HG02970 (cell line): ENCODE results near the gene P2RX1.

Experiments
- ATAC-seq: cut with Tn5 transposase; IDR thresholded peaks from one replicate; pipeline ENCODE4 v1.9.1; 2021; ENCODE audit warnings: mild to moderate bottlenecking, moderate library complexity, moderate number of reproducible peaks; ENCODE audit not compliant: unreplicated experiment, low FRiP score

Gene P2RX1

DNA sequence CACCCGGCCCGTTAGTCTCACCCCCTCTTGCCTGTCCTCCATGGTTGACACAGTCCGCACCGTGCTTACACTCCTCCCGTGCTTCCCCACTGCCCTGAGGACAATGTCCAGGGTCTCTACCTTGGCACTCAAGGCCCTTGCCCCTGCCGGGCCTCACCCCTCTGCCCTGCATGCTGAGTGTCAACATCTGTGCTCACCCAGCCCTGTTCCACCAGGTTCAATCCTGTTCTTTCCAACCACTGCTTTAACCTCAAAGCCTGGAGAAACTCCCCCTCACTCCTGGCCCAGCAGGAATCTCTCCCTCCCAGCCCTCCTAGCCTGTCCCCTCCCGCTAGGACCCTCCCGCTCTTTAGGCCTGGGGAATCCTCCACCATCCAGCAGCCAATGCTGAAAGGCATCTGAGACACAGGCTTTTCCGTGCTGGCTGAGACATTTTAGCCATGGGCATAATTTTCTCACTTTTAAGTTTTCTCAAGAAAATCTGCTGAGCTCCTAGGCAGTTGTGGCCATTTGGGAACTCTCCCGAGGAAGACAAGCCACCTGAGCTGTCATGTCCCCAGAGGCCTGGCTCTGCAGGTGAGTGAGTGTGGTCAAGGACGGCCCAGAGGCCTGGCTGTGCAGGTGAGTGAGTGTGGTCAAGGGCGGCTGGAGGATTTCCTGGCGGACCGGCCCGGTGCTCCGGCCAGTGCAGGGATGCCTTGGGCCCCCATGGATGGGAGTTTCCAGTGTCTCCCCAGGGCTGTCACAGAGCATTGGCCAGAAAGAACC, 10.8 kb upstream of the P2RX1 start:
- no peak for ATAC-seq

- no peak for ATAC-seq
These were observed 9.6 kb upstream of the P2RX1 start for GRCh38 chr17:3925684-3926485.

DNA sequence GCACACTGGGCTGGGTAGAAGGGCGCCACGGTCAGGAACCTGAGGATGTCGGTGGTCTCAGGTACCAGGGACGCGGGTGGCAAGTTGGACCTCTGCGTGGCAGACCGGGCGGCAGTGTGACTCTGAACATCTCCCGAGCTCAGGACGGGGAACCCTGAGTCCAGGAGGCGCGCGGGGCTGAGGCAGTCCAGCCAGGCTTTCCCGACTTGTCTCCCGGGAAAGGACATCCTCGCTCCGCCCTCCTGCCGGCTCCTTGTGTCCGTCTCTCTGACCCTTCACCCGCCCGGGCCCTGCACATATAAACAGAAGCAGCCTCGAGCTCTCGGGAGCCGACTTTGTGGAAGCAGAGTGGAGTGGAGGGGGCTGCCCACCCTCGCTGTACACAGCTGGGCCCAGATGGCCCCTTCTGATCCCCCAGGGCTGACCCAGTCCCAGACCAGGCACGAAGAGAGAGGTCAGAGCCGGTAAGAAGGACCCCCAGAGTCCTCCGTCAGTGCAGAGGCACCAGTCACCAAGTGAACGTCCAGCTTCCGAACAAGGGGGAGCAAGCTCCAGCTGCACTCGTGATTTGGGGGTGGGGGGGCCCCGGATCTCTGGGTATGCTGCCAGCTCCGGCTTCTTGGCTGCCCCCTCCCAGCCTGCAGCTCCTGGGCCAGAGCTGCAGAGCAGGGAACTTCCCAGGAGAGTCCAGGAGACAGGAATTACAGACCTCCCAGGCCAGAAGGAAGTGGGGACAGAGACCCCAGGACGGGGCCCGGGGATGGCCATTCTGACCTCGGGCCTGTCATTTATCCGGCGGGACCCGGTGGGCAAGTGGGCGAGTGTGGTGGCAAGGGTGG, 8.5 kb upstream of the P2RX1 start:
- ATAC-seq: no peak

- no peak for ATAC-seq
These were observed 7.4 kb upstream of the P2RX1 start for GRCh38 chr17:3923466-3924190.

- ATAC-seq: no peak
These were observed 6.5 kb upstream of the P2RX1 start for GRCh38 chr17:3922765-3923164.

DNA sequence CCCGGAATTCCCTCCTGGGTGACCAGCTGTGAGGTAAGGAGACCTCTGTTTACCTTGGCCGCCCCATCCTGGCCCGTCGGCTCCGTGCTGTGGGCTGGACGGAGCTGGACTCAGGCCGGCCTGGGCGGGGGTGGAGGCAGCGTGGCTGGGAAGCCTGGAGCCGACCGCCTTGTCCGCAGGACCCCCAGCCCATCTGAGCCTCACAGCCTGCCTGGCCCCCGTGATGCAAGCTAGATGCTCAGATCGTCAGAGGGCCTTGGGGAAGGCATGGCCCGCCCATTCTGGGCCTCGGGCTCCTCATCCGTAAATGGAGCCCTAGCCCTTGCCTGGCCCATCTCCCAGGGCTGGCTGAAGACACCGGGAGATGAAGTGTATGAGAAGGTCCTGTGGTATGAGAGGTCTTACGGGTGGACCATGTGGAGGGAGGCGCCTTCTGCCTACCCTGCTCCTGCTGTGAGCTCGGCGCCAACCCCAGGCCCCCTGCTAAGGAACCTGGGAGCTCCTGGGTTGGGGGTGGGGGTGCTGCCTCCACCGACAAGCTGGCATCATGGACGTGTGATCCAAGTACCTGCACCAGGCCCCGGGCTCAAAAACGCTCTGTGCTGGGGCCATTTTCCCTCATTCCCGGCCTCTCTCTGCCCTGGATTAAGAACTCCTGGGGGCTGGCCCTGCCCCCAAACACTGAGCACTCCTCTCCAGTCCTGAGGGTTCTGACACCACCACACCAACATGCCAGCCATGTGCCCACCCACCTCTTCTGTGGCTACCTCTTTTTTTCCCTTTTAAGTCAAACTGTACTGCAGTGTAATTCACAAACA, 5.4 kb upstream of the P2RX1 start:
- no peak for ATAC-seq

DNA sequence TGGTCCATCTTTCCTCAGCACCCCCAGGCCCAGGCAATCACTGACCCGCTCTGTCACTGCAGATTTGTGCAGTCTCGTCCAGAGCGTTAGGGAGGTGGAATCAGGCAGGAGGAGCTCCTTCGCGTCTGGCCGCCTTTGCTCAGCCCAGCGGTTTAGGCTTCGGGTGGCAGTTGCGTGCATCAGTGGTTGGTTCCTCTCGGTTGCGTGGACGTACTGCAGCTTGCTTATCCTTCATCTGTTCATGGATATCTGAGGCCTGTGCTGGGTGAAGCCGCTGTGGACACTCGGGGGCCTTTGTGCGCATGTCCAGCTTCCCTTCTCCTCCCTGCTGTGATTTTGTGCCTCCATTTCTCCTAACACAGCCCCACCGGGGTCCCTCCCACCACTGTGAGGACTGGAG, 4.7 kb upstream of the P2RX1 start:
- no peak for ATAC-seq

GRCh38 chr17:3919123-3919624, 2.9 kb upstream of the P2RX1 start:
- no peak for ATAC-seq

DNA sequence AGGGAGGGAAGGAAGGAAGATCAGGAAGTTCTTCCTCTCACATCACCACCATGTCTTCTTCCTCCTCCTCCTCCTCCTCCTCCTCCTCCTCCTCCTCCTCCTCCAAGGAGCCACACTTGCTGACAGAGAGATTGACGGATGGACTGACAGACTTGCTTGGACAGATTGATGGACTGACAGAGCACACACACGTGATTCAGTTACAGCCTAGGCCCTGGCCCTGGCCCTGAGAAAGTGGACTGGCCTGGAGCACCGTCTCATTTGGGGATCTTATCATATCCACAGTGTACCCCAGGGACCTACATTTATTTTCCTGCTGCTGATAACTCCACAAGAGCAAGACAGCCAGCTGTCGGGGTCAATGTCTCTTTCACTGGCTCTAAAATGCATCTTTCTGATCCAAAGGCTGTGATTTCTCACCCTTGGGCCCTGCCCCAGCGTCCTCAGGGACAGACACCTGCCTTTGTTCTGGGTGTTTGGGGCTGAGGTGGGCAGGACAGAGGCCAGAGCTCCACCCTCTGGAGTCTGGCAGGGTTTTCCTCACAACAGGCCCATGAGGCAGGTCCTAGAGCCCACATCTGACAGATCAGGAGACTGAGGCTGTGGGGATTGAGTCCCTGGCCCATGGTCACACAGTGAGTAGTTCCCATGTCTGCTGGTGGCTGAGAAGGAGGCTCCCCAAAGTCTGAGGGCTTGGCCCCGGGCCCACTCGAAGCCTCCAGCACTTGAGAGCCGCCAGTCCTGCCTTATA, 2.3 kb upstream of the P2RX1 start:
- ATAC-seq: no peak

- ATAC-seq: no peak
These were observed 1.2 kb upstream of the P2RX1 start for GRCh38 chr17:3917391-3917931.

DNA sequence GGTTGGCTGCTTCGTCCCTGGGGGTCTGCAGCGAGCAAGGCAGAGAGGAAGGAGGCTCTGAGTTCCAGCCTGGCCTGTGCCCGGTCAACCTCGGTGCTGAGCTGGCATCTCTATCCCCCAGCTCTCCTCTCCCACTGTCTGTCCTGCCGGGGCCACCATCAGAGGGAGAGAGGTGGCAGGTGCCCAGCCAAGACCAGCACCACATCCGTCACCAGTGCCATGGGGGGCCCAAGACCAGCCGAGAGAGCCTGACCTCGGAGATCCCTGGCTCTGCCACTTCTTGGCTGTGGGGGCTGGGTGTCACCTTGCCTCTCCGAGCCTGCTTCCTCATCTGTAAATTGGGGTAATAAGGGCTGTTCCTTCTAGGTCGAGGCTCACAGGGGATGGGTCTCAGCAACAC, 560 bp upstream of the P2RX1 start:
- no peak for ATAC-seq

- no peak for ATAC-seq
These were observed 677 bp downstream of the P2RX1 start for GRCh38 chr17:3915581-3915994.

- ATAC-seq: peak; percentile 40
These were observed 2.0 kb downstream of the P2RX1 start for GRCh38 chr17:3914312-3914670.

- ATAC-seq: peak; percentile 60
These were observed 2.5 kb downstream of the P2RX1 start for GRCh38 chr17:3913531-3914311.

GRCh38 chr17:3912827-3913226, 3.4 kb downstream of the P2RX1 start:
- ATAC-seq: no peak

DNA sequence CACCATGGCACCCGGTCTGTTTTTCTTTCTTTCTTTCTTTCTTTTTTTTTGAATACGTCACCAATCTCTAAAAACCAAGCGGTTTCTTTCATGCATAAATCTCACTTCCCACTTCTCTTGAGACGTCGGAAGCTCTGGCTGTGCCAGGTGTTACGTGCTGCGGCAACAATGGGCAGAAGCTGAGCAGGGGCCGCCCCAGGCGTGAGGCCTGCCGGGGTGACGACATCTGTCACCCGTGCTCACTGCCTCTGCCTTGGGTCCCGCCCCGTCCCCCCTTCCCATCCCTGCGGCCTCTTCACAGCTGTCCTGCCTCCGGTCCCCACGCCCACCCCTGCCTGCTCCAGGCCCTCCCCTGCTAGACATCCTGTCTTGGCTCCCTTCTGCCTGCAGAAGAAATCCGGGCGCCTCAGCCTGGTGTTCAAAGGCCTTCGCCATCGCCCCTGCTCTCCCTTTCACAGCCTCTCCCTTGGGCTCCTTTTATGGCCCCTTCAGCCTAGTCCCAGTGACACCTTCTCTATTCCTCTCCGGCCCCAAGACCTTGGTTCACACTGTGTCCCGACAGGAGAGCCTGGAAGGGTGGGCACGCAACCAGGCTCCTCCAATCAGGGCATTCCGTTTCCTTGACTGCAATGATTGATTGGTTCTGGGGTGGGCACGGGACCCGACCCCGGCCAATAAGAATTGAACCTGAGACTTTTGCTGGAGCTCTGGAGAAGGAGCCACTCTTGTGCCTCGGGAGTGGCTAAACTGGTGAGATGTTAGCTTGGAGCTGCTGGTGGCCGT, 4.8 kb downstream of the P2RX1 start:
- ATAC-seq: peak; percentile 67
